LNCAP (cell line): ENCODE results near the gene PAQR6.

ENCODE experiments used
- CTCF ChIP-seq: fragments of 450-650 bp; IDR thresholded peaks from 2 replicates; pipeline ENCODE4 v1.5.1; 2017; ENCODE audit warnings: mild to moderate bottlenecking

Gene PAQR6

GRCh38 chr1:156262461-156263287 lies 14.8 kb upstream of the PAQR6 start:
- TF ChIP-seq CTCF, result no peak

GRCh38 chr1:156260896-156261295 lies 13.0 kb upstream of the PAQR6 start:
- TF ChIP-seq CTCF, result no peak

- TF ChIP-seq CTCF, result no peak
These were observed 11.9 kb upstream of the PAQR6 start for GRCh38 chr1:156259805-156260204.

- no peak for TF ChIP-seq CTCF
These were observed 11.0 kb upstream of the PAQR6 start for GRCh38 chr1:156258859-156259258.

GRCh38 chr1:156257711-156258110 lies 9.9 kb upstream of the PAQR6 start:
- no peak for TF ChIP-seq CTCF

- no peak for TF ChIP-seq CTCF
These were observed 5.8 kb upstream of the PAQR6 start for GRCh38 chr1:156253634-156254033.

- TF ChIP-seq CTCF, result no peak
These were observed 3.7 kb upstream of the PAQR6 start for GRCh38 chr1:156251527-156251926.

GRCh38 chr1:156249593-156249992 lies 1.7 kb upstream of the PAQR6 start:
- no peak for TF ChIP-seq CTCF
